GM10847 (cell line): ENCODE data around the gene ERP29.

Source experiments
- POLR2A ChIP-seq: IDR thresholded peaks from 2 replicates; pipeline ENCODE4 v1.6.1; 2011; ENCODE audit not compliant: insufficient read length; ENCODE audit errors: extremely low read depth

Gene ERP29

DNA sequence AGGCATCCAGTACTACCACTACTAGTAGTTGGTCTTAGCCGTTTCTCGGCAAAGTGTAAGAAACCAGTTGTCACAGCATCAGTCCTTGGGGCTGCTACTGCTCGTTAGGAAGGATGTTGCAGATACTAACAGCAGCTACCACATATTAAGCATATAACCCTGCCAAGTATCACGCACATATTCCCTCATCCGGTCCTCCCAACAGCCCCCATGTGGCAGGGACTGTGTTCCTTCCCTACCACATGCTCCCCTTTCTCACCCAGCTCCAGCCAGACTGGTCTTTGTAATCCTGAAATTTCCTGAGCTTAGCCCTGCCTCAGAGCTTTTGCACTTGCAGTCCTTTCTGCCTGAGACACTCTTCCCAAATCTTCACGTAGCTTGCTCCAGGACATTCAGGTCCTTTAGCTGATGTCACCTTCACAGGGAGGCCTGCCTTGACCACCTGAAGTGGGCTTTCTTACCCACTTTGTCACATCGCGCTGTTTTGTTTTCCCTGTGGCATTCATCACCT lies 7.8 kb downstream of the ERP29 start:
- TF ChIP-seq POLR2A = no peak

- no peak for TF ChIP-seq POLR2A
These were observed 9.2 kb downstream of the ERP29 start for GRCh38 chr12:112022241-112023016.

GRCh38 chr12:112023759-112024396 lies 10.7 kb downstream of the ERP29 start:
- TF ChIP-seq POLR2A = no peak

DNA sequence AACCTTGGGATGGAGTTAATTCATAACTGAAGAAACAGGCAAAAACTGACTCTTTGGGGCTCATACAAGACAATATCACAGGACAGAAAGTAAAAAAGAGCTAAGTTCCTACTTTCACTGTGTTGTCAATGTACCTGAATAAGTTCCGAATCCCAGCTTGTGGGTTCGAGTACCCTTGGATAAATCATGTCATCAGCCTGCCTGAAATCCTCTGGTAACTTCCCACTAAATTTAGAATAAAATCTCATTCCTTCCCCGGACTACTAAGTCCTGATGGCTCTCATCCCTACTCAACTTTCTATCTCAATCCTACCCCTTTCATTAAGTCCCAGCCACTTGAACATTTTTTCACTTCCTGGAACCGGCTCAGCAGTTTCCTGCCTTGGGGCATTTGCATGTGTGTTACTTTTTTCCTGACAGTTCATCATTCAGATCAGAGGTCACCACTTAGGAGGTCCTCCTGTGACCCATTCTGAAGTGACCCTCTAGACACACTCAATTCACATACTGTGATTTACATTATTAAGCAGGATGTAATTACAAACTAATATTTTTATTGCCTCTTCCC lies 12.7 kb downstream of the ERP29 start:
- no peak for TF ChIP-seq POLR2A

DNA sequence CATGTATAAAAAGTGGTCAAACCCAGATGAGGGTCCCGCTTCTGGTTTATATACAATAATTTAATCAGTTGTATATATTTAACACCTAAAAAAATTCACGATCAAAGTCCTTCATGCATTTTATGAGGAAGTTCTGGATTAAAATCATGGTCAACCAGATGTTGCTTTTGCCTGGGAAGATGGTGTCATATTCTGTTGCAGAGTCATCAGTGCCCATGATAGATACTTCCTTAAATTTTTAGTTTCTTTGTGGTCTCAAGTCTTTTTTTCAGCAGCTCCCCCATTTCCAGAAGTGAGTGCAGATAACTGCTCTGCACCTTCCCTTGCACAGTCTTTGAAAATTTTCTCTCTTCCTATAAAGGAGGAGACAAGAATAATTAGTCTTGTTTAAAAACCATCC lies 16.1 kb downstream of the ERP29 start:
- no peak for TF ChIP-seq POLR2A

DNA sequence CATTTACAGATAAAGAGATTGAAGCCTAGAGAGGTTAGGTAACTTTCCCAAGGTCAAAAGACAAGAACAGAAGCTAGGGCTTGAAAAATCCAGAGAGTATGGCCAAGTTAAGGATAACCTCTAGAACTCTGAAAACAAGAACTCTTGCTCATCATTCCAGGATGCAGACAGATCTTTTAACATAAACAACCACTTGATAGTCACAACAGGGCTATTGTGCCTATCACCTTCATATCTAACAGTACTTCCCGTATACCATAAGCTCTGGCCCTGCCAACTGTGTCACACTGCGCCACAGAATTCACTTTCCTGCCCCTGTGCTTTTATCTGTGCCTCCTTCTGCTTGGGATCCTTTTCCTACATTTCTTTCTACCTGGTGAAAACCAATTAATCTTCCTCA lies 18.2 kb downstream of the ERP29 start:
- TF ChIP-seq POLR2A = no peak

DNA sequence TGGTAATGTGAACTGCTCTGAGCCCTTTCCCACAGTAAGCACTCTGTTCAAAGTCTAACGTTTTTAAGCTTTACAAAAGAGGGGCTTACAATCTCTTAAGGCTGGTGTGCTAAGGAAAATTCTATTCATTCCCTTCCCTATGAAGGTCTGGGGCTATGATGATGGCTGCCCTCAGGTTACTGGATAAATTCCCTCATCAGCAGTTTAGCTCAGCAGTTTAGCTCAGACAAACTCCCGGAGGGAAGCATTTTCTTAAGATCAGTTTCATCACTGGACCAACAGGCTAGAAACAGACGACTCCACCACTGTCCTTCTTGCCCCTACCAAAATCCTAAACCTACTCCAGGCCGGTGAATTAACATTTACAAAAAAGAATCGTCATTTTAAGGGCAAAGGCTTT lies 19.1 kb downstream of the ERP29 start:
- TF ChIP-seq POLR2A = no peak

GRCh38 chr12:112035219-112035785 lies 22.1 kb downstream of the ERP29 start:
- TF ChIP-seq POLR2A = no peak

DNA sequence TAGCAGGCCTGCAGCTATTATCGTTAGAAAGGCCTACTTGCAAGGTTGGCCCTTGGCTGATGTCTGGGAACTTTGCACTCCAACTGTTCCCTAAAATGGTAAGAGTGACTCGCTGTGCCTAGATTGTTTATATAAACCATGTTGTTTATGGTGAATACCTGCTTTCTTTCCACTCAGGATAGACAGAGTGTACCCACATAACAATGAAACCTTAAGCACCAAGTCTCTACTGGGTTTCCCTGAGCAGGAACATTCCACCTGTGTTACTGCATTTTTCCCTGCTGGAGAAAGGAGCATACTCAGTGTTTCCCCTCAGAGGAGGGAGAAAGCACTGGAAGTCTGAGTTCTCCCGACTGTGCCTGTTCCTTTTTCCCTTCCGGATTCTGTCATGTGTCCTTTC lies 32.8 kb downstream of the ERP29 start:
- TF ChIP-seq POLR2A = no peak

DNA sequence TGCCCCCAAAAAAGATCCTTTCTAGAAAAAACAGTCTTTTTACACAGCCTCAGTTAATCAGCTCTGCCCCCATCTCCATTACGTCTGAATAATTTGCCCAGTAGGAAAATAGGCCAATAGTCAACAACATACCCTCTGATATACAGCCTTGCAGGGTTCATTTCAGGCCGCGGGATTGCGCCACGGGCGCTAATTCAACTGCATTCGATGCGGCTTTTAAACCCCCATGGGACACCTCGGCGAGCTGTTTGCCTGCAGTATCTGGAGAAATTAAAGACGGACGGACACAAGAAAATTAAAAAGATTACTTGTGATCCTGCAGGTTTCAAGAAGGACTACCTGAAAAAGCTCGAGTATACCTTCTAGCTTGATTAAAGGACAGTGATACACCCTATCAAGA lies 36.1 kb downstream of the ERP29 start:
- no peak for TF ChIP-seq POLR2A

DNA sequence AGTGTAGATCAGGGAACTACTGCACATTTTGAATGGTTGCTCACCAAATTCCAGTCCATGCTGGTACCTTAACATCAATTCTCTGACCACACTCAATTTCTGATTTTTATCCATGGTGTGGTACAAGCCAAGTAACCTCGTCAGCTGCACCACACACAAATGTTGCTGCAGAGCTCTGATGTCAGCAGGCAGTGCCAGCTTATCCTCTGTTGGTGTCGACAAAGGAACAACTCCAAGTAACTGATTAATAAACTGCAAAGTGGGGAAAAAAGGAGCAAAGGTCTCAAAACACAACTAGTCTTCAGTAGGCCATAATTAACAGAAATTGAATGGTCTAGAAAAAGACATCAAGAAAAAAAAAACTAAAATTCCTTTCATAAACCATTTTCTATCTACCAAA lies 47.9 kb downstream of the ERP29 start:
- no peak for TF ChIP-seq POLR2A

GRCh38 chr12:112063273-112063672 lies 50.0 kb downstream of the ERP29 start:
- no peak for TF ChIP-seq POLR2A

DNA sequence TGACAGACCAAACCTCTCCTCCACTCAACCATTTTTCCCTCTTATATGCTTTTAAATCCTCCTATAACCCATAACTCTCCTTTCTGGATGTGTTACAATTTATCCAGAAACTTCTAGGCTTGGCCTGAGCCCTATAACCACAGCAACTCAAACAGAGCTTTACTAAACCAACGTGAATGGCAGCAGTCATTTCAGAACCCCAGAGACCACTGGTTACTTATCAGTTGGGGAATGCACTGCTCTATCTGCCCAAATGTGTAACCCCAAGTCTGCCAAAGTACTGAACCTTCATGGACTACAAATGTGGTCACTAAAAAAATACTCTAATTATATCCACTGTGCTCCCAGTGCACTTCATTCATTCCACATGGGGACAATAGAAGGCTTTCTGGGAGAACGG lies 53.3 kb downstream of the ERP29 start:
- TF ChIP-seq POLR2A = no peak
